Putamen (tissue), 1 donor: ENCODE data around the gene ZNF319.
A peak's percentile ranks its signal among the peaks of the same experiment; 100 is the strongest.
"Not testable (repeated sequence)": the region's sequence is repeated elsewhere in the genome, so short reads cannot be mapped to it uniquely, and the experiment has no call there.

Experiments used
- DNase-seq: peaks from one replicate; pipeline ENCODE4 v3.0.0-alpha.2; 2016; ENCODE audit warnings: low spot score

The ZNF319 gene

DNA sequence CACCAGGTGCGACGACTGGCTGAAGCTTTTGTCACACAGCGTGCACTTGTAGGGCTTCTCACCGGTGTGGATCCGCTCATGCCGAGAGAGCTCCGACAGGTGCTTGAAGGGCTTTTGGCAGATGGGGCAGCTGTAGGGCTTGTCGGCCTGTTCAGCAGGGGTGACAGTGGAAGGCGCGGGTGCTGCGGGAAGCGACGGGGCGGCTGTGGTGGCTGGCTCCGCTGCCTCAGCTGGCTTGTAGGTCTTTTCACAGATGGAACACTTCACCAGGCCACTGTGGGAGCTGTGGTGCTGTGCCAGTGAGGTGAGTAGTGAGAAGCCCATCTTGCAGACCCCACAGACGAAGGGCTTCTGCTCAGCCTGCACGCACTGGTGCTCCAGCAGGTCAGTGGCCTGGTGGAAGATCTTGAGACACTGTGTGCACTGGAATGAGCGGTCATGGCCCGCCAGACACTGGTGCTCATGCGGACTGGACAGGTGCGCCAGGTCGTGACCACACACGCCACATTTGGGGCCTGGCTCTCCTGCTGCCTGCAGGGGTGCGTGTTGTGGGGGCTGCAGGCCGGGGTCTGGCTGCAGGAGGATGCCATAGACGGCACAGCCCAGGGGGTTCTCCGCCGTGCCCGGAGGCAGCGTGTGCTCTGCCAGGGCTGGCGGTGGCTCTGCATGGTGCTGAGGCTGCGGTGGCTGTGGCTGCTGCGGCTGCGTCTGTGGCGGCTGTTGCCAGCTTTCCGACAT lies 2.8 kb downstream of the ZNF319 start:
- DNase-seq, result no peak

DNA sequence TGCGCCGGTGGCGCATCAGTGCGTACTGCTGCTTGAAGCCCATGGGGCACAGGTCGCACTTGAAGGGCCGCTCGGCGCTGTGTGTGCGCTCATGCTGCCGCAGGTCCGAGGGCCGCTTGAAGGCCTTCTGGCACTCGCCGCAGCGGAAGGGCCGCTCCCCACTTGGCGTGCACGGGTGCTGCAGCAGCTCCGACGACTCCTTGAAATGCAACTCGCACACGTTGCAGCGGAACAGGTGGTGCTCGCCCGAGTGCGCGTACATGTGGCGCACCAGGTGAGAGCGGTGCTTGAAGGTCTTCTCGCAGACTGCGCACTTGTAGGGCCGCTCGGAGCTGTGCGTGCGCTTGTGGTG lies 3.3 kb downstream of the ZNF319 start:
- no peak for DNase-seq

DNA sequence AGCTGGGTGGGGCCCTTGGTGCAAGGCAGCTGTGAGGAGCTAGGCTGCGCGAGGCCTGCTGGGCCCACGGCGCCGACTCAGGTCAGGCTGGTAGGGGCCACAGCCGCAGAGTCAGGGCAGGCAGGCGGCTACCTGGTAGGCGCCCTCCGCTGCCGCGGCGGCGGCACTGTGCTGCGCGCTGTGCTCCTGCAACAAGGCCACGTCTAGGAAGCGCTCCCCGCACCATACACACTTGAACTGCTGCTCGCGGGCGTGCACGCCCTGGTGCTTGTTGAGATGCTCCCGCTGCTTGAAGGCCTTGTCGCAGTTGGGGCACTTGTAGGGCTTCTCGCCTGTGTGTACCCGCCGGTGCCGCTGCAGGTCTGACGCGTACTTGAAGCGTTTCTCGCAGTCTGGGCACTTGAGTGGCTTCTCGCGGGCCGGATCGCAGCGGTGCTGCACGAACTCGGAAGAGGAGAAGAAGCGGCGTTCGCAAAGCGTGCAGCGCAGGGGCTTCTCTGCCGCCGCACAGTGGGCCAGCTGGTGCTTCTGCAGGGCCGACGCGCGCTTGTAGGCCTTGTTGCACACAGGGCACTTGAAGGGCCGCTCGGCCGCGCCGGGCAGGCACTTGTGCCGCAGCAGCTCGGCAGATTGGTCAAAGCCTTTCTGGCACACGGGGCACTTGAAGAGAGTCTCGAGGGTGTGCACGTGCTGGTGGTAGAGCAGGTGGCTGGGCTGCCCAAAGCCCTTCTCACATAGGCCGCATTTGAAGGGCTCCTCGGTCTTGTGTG lies 3.9 kb downstream of the ZNF319 start:
- no peak for DNase-seq

DNA sequence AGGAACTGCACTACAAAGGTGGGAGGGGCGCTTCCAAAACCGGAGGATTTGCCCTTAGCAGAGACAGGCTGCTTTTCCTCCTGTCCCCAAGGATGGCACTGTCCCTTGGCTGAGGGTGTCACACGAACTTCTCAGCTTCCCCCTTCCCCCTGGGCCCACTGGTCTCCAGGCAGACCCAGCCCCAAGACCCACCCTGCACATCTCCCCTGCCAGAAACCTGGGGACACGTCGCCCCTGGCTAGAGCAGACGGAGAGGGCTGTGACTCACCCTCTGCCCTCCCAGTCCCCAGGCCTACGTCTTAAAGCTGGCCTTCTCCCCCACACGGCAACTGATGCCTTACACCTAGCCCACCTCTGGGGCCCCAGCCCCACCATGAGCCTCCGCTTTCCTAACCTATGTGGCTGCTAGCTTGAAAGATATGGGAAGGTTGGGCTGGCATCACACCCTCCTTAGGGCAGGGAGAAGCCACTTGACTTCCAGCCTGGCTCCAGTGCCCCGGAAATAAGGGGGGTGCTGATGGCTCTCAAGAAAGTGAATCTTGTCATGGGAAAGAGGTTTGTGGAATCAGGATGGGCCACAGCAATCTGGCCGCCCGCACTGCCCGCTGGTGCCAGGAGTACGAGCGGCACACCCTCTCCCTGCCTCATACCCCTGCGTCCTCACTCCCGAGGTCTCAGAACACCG lies 4.6 kb downstream of the ZNF319 start:
- no peak for DNase-seq

DNA sequence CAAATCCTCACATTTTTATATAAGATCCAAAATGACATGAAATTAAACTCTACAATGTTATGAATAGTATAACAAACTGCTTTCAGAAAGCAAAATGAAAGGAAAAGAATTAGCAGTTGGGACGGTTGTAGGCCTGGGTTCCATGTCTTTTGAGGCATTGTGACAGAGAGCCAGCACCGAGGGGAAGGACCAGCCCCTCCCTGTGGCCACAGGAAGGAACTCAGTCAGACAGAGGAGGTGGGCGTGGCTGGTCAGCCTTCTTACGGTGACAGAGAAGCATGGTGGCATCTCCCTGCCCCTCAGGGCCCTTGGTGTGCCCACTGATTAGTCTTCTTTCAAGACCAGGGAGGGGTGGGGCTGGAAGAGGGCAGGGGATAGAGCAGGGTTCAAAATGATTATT lies 5.7 kb downstream of the ZNF319 start:
- no peak for DNase-seq

DNA sequence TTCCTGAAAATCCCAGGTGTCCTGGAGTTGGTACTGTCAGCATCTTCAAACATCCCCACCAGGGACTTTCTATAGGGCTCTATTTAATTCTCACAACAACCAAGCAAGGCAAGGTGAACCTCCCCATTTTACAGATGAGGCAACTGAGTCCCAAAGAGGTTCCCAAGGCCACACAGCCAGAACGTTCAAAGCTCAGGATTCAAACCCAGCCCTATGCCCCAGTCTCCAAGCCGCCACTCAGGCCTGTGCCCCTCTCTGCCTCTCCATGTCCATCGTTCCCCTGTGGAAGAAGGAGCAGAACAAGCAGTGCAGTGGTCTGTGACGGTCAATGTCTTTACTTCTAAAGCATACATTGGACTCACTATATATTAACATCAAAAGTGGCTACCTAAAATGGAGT lies 6.1 kb downstream of the ZNF319 start:
- no peak for DNase-seq

DNA sequence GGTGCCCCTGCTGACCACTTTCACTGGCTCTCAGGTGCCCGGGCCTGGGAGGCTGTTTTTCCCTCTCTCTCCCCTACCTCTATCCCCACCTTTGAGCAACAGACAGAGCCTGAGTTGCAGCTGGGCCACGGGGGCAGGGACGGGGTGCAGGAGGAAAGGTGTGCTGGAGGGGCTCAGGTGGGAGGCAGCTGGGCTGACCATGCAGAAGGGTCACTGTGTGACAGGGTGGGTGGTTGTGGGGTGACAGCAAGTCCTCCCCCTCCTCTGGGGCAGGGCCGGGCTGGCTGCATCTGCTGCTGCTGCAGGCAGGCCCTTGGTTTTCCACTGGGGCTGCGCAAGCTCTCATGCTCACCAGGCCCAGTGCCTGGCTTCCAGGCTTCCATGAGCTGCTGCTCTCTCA lies 6.6 kb downstream of the ZNF319 start:
- DNase-seq, result no peak

DNA sequence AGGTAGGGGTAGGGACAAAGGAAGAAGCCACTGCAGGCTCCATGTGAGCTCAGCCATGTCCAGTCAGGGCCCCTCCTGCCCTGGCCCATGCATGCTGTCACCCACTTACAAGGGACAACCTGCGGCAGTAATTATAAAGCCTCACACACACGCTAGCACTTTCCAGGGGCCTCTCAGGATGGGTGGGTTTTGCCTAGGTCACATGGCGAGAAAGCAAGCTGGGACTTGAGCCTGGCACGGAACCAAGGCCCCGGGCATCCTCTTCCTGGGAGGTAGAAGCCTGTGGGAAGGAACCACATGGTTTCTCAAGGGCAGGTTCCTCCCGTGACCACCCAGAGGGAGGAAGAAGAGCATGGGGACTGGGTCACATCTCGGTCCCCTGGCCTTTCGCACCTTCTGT lies 7.0 kb downstream of the ZNF319 start:
- no peak for DNase-seq

DNA sequence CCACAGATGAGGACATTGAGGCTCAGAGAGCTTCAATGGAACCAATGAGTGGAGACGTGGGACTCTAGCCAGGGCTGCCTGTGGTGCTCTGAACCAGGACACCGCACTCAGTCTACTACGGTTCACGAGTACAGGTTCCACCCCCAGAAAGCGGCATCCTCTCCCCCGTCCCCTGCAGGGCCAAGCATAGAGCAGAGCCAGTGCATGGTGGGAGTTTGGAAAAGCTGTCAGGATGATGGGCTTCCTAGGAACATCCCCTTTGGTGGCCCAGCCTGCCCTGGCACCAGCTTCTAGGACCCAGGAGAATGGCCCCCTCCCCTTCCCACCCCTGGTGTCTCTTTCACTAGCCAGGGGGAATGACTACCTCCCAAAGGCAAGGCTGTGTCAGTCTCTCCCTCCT lies 8.4 kb downstream of the ZNF319 start:
- no peak for DNase-seq

DNA sequence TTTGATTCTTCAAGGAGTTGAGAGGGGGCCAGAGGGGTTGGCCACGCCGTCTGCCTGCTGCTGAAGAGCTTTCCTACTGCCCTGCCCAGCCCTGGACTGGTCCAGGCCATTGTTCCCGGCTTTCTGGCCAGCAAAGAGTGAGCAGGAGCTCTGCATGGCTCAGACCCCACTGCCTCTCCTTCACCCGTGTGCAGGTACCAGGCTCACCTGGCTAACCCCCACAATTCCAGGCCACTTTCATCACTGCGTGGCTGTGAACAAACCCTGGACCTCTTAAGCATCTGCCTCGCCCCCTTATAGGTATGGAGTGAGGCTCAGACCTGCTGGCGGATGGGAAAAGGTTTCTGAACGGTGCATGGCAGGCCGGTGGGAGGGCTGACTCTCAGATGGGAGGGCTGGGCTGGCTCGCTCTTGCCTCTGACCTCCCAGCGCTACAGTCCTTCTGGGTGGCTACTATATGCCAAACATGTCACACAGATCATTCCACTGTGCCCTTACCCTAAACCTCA lies 8.9 kb downstream of the ZNF319 start:
- no peak for DNase-seq

DNA sequence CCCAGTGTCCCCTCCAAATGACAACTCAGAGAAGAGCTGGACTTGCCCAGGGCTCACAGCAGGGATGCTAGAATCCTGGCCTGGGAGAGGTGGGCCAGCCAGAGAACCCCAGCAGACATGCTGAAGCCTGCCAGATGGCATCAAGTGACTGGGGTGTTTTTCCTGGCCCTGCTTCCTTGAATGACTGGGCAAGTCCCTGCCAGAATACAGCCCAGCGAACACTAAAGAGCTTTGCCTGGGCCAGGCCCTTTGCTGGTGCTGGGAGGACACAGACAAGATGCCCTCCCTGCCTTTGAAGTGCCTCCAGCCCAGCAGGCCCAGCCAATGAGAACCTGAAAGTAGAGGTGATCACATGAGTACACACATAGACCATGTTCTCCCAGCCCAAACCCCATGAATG lies 11.5 kb downstream of the ZNF319 start:
- DNase-seq, result peak; percentile 20

DNA sequence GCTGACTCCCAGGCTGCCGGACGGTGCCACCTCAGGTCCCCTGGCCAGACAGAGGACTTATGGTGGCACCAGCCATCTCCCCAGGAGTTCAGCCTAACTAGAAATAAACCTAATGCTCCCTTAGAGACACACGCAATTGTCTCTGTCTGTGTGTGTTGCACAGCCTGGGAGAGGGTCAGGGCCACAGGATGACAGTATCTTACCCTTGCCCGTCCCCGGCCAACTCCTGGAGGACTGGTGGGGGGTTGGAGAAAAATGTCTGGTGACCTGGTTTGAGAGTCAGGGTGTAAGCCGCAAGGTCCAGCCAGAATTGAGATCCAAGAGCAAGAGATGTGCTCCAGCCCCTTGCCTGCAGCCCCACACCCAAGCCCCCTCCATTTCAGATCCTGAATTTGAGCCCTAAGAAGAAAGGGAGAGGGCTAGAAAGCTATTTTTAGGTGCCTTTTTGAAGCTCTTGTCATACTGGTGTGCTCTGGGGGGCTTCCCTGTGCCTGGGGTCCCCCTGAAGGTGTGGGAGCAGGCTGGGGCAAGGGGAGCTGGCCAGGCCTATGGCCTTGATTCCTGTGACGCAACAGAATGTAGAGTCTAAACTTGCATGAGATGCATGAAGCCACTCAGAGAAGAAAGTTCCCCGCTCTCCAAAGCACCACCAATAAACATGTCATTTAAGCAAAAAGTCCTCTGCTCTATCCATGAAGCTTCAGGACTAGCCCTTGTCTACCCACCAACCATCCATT lies 12.9 kb downstream of the ZNF319 start:
- DNase-seq, result no peak

DNA sequence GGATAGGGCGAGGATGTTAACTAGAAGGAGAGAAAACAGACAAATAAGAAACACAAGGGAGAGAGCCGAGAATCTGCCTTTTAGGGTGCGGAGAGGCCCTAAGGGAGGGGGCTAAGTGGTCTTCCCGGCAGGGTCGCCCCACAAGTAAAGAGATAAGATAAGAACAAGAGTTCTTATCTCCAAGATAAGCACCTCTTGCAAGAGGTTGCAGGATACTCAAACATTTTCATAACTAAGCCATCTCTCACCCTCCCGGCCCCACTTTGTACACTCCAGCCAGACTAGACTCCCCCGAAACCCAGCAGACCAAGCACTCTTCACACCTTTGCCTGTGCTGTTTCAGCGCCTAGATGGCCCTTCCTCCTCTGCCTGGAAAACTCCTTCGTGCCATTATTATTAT lies 14.3 kb downstream of the ZNF319 start:
- no peak for DNase-seq

DNA sequence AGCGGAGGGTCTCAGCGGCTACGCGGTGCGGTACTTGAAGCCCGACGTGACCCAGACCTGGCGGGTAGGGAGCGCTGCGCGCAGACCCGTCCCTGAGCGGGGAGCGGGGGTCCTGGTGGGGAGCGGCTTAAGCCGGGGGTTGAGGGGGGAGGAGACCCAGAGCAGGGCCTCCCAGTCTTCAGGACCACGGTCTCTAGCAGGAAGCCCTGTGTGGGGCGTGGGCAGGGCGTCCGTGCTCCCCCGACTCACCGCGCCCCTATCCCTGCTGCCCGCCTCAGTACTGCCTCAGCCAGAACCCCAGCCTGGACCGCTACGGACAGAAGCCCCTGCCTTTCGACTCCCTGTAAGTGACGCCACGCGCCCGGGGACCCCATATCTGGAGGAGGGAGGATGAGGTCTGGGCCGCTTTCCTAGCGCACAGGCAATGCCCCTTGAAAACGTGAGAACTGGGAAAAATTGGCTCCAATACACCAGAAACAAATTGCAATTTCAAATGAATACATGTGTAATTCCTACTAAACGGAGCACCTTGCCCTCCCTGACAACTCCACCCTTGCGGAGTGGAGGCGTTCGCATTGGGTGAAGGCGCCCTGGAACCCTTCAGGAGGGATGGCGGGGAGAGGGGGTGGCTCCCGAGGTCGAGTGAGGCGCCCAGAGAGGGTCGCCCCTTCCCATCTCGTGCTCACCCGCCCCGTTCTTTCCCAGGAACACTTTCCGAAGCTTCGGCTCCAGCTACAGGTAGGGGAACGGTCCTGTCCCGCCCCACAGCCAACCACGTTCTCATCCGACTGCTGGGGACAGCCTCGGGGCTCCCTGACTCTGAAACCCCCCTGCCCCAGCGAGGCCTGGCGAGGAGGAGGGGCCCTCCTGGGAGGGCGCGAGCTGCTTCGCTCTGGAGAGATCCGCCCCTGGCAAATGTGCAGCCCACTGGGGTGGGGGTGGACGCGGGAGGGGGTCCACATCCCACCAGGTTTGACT lies 15.0 kb downstream of the ZNF319 start:
- DNase-seq, result no peak

DNA sequence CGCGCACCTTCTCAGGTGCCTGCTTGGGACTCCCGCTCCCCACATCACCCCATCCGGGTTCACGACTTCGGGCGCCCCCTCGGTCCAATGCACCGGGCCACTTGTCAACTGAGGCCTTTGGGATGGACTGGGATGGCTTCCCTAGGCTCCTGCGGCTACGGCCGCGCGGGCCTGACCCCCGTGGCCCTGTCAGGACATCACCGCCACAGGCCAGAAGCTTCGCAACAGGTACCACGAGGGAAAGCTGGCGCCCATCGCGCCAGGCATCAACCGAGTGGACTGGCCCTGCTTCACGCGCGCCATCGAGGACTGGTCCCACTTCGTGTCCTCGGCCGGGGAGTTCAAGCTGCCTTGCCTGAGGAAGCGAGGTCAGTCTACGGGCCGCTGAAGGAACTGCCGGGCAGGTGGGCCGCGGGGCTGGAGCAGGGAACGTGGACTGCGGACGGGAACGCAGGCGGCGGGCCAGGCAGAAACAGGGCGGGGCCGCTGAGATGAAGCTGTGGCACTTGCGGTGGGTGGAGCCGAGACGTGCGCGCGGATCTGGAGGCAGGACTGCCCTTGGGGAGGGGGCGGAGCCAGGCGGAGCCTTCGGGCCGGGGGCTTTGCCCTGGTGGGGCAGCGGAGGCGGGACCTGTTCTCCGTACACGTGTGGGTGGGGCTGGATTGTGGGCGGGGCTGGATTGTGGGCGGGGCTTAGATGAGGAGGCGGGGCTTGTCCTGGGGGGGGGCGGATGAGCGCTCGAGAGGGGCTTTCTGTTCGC lies 15.8 kb downstream of the ZNF319 start:
- DNase-seq, result no peak

DNA sequence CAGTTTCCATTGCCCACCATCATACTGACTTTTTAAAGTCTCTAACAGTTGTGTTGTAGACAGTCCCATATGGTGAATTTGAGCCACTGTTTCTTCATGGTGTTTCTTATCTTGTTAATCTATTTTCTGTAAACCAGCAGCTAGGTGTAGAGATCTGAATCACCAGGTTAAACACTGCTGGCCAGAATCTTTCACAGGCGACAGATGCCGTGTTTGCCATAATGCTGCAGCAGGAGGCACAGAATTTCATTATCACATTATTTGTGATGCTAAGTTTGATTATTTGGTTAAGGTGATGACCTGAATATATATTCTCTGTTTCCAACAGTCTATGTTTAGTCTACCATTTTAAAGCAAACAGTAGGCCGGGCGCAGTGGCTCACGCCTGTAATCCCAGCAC lies 18.1 kb downstream of the ZNF319 start:
- DNase-seq, result no peak

DNA sequence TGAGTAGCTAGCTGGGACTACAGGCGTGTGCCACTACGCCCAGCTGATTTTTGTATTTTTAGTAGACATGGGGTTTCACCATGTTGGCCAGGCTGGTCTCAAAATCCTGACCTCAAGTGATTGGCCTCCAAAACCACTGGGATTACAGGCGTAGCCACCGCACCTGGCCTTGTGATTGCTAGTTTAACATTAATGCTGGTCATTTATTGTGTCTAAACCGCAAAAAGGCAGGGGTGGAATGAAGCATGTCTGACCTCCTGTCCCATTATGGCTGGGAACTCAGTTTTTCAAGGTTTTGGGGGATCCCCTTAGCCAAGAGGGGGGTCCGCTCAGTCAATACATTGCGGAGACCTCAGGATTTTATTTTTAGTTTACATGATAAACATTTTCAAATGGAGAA lies 18.8 kb downstream of the ZNF319 start:
- no peak for DNase-seq

DNA sequence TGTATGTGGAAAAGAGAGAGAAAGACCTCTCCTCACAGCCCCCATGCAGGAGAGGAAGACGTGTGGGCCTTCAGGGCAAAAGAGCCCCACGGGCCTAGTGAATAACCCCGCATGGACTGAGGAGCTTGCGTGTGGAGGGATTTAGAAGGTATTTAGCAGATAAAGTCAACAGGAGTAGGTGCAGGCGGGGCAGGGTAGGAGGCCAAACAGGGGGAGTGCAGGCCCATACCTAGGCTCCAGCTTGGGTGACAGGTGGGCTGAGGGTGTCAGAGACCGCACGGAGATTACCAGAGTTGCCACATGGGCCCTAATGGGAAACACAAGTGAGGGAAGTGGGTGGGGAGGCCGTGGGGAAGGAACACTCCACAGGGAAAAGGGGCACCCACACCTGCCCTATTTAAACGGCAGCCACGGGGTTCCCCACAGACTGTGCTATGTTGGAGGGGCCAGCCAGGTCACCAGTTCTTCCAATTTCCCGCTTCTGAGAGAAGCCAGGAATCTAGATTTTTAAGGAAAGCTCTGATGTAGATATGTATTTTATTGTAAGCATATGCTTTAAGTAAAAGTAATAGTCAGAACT lies 21.4 kb downstream of the ZNF319 start:
- DNase-seq, result no peak

DNA sequence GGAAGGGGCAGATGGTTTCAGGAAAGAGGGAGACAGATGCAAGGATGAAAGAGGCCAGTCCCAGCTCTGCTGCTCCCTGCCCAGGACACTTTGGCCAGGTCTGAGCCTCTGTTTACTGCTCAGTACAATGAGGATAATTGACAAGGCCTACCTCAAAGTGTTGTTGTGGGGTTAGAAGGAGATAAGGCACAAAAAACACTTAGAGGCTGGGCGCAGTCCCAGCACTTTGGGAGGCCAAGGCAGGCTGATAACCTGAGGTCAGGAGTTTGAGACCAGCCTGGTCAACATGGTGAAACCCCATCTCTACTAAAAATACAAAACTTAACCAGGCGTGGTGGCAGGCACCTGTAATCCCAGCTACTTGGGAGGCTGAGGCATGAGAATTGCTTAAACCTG lies 22.4 kb downstream of the ZNF319 start:
- not testable (repeated sequence) for DNase-seq
